ENCODE results near the gene FAM107B.

DNA sequence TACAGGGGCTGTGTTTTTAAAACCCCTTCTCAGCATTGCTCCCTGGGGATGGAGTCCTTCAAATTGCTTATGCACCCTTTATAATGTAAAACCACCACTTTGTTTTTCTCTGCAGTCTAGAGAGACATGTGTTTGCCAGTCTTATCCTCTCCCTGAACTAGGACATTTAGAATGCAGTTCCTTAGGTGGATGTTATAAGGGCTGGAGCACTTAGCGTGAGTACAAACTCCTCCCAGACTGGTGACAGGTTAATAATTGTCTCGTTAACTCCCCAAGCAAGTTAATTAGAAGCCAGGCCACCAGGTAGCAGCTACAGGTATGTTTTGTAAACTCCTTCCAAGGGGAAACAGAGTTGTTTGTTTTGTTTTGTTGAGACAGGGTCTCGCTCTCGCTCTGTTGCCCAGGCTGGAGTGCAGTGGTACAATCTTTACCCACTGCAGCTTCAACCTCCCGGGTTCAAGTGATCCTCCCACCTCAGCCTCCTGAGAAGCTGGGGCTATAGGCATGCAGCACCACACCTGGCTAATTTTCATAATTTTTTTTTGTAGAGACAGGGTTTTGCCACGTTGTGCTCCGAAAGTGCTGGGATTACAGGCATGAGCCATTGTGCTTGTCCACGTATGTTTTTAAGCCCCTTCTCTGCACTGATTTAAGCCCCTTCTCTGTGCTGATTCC lies 100.2 kb downstream of the FAM107B start:
- TF ChIP-seq YY1 (IDR thresholded peaks at IDR 0.05) (no peak), RAD21 (IDR thresholded peaks at IDR 0.05) (peak; percentile 44 to 60)
- TF ChIP-seq, protein P1, sequence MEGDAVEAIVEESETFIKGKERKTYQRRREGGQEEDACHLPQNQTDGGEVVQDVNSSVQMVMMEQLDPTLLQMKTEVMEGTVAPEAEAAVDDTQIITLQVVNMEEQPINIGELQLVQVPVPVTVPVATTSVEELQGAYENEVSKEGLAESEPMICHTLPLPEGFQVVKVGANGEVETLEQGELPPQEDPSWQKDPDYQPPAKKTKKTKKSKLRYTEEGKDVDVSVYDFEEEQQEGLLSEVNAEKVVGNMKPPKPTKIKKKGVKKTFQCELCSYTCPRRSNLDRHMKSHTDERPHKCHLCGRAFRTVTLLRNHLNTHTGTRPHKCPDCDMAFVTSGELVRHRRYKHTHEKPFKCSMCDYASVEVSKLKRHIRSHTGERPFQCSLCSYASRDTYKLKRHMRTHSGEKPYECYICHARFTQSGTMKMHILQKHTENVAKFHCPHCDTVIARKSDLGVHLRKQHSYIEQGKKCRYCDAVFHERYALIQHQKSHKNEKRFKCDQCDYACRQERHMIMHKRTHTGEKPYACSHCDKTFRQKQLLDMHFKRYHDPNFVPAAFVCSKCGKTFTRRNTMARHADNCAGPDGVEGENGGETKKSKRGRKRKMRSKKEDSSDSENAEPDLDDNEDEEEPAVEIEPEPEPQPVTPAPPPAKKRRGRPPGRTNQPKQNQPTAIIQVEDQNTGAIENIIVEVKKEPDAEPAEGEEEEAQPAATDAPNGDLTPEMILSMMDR (IDR thresholded peaks at IDR 0.05; ENCODE audit: low read depth, low read length, missing input control): no peak
